Endothelial cell of umbilical vein (primary cell): ENCODE data around the gene ABLIM1. TPM values are rescaled to one million over a fixed set of nuclear protein-coding genes. Genes with fewer than 3 reads are reported as not detected.

Source experiments
- BruUV-seq: library from RNA; stranded (reverse); fragments of 400-500 nt; replicated peaks from 2 replicates; lab custom pipeline; 2021; lab: Mats Ljungman, UMichigan
- CTCF ChIA-PET: fragments of 300-600, 350-600 bp; sonication (Branson Sonifier 250); formaldehyde crosslinking; loops from one replicate; lab custom pipeline; 2021; ENCODE audit warnings: antibody characterized with exemption, inconsistent platforms; lab: Charles Lee
- POLR2A ChIA-PET: fragments of 300-600, 350-600 bp; sonication (Branson Sonifier 250); formaldehyde crosslinking; loops from one replicate; lab custom pipeline; 2021; ENCODE audit warnings: antibody characterized with exemption, inconsistent platforms; lab: Charles Lee
- DNase-seq: peaks from one replicate; pipeline ENCODE4 v3.0.0-alpha.2; 2011; ENCODE audit warnings: low read depth, low spot score
- FAIRE-seq: peaks from 2 replicates; lab custom pipeline; 2011; peaks lifted over from hg19 to GRCh38; lab: Jason Lieb, UNC
- H2AFZ ChIP-seq: 2 replicates; pipeline ENCODE4 v1.6.0; 2012; ENCODE audit warnings: low read depth, low read length, control low read depth, inconsistent platforms
- H3K27ac ChIP-seq: 2 replicates; pipeline ENCODE4 v1.5.1; 2011; ENCODE audit warnings: low read depth, mild to moderate bottlenecking, control low read depth, low read length, moderate library complexity; ENCODE audit not compliant: insufficient read depth
- H3K27me3 ChIP-seq, 2 experiments: 2 replicates each; pipeline versions ENCODE4 v1.6.0 to v1.6.1; 2011; ENCODE audit warnings: low read length in 2 of 2, mixed read lengths in 1 of 2; ENCODE audit not compliant: control insufficient read depth in 2 of 2, insufficient read depth in 2 of 2
- H3K36me3 ChIP-seq, 2 experiments: 2 replicates in 1 of 2; 3 replicates in 1 of 2; pipeline ENCODE4 v1.5.1; 2011; ENCODE audit warnings: low read length in 2 of 2, mild to moderate bottlenecking in 1 of 2, moderate library complexity in 1 of 2; ENCODE audit not compliant: control insufficient read depth in 2 of 2, insufficient read depth in 2 of 2; ENCODE audit errors: extremely low read depth in 1 of 2
- H3K4me1 ChIP-seq: 3 replicates; pipeline ENCODE4 v1.5.1; 2011; ENCODE audit warnings: mild to moderate bottlenecking, low read length; ENCODE audit not compliant: control insufficient read depth, insufficient read depth; ENCODE audit errors: extremely low read depth
- H3K4me2 ChIP-seq: 2 replicates; pipeline ENCODE4 v1.6.1; 2011; ENCODE audit warnings: low read length, control low read depth, mixed read lengths; ENCODE audit not compliant: insufficient read depth
- H3K4me3 ChIP-seq, 3 experiments: fragments of 200-600 bp in 1 of 3; sonication (generic), shearing (Covaris generic) in 1 of 3; replicated peaks in 1 of 3; 2 replicates each; pipeline ENCODE4 v1.5.1; 2011 to 2016; ENCODE audit warnings: control low read depth in 3 of 3, low read length in 3 of 3, mild to moderate bottlenecking in 2 of 3, inconsistent platforms in 1 of 3, low read depth in 1 of 3, moderate library complexity in 1 of 3; ENCODE audit not compliant: insufficient read depth in 1 of 3
- H3K79me2 ChIP-seq: 2 replicates; pipeline ENCODE4 v1.6.0; 2012; ENCODE audit warnings: low read length, inconsistent platforms; ENCODE audit not compliant: control insufficient read depth, insufficient read depth
- H3K9ac ChIP-seq: replicated peaks from 2 replicates; pipeline ENCODE3; 2011; ENCODE audit warnings: low read length, control low read depth; ENCODE audit not compliant: insufficient read depth; ENCODE audit errors: extremely low read depth
- H3K9me1 ChIP-seq: replicated peaks from 3 replicates; pipeline ENCODE4 v1.6.0; 2011; ENCODE audit warnings: mild to moderate bottlenecking, low read length; ENCODE audit not compliant: control insufficient read depth, insufficient read depth; ENCODE audit errors: extremely low read depth
- H3K9me3 ChIP-seq: replicated peaks from 2 replicates; pipeline ENCODE4 v1.5.1; 2012; ENCODE audit warnings: low read length, inconsistent platforms; ENCODE audit not compliant: control insufficient read depth, insufficient read depth
- H4K20me1 ChIP-seq: replicated peaks from 2 replicates; pipeline ENCODE3; 2011; ENCODE audit warnings: mild to moderate bottlenecking, low read length; ENCODE audit not compliant: control insufficient read depth, insufficient read depth; ENCODE audit errors: extremely low read depth
- CTCF ChIP-seq, 2 donors: IDR thresholded peaks; 1 replicate in 1 of 2; 2 replicates in 1 of 2; pipeline ENCODE4 v1.5.1; 2011; ENCODE audit warnings: low read length in 2 of 2, mild to moderate bottlenecking in 2 of 2, moderate library complexity in 2 of 2, control low read depth in 1 of 2, inconsistent platforms in 1 of 2, low read depth in 1 of 2; ENCODE audit not compliant: insufficient read depth in 1 of 2; ENCODE audit errors: extremely low read depth in 1 of 2
- EZH2 ChIP-seq: IDR thresholded peaks from 2 replicates; pipeline ENCODE4 v1.6.1; 2012; ENCODE audit warnings: borderline replicate concordance, low read depth, mild to moderate bottlenecking, moderate library complexity, low read length, inconsistent platforms; ENCODE audit not compliant: severe bottlenecking
- FOS ChIP-seq: IDR thresholded peaks from 2 replicates; pipeline ENCODE4 v1.6.1; 2011; ENCODE audit warnings: mild to moderate bottlenecking, low read length, moderate library complexity, borderline replicate concordance; ENCODE audit not compliant: insufficient read depth
- GATA2 ChIP-seq: IDR thresholded peaks from 2 replicates; pipeline ENCODE4 v1.7.0; 2011; ENCODE audit warnings: low read depth, mild to moderate bottlenecking, moderate library complexity, mixed read lengths, low read length; ENCODE audit not compliant: insufficient read length, insufficient read depth
- JUN ChIP-seq: IDR thresholded peaks from 2 replicates; pipeline ENCODE4 v1.6.1; 2011; ENCODE audit warnings: borderline replicate concordance, low read depth; ENCODE audit not compliant: insufficient read length, insufficient read depth
- MAX ChIP-seq: IDR thresholded peaks from 2 replicates; pipeline ENCODE4 v1.6.1; 2011; ENCODE audit not compliant: insufficient read depth, insufficient read length
- POLR2A ChIP-seq: IDR thresholded peaks from 2 replicates; pipeline ENCODE4 v1.6.1; 2012; ENCODE audit warnings: low read depth, mild to moderate bottlenecking, control low read depth, low read length
- POLR2AphosphoS5 ChIP-seq: IDR thresholded peaks from 2 replicates; pipeline ENCODE4 v1.6.1; 2012; ENCODE audit warnings: low read depth, mild to moderate bottlenecking, control low read depth, low read length, moderate library complexity; ENCODE audit not compliant: insufficient read depth
- dilution Hi-C: fragments of 300-500 bp; cut with MboI; formaldehyde crosslinking; loops from one replicate; pipeline ENCODE4 v1.15.0; 2019; ENCODE audit warnings: low sequenced_read_pairs; ENCODE audit not compliant: extremely low pct_ligation_motif_present
- intact Hi-C: fragments of 100-400 bp; cut with micrococcal nuclease; formaldehyde crosslinking; loops from one replicate; pipeline ENCODE4 v1.10.0; 2022
- polyA plus RNA-seq, 4 experiments: library from polyadenylated mRNA; depleted of rRNA in 3 of 4; stranded (reverse) in 3 of 4; unstranded in 1 of 4; fragments of >200 nt; gene quantifications; 2 replicates each; pipeline versions ENCODE4 v1.2.1 to v1.2.3, GENCODE V29; 2011 to 2012; ENCODE audit warnings: missing spikeins in 1 of 4
- total RNA-seq: library from RNA; stranded (reverse); gene quantifications from 2 replicates; pipeline ENCODE4 v1.2.3, GENCODE V29; 2021

ABLIM1 gene
- total and polyA plus RNA-seq, 2 donors (not counting 3 experiments of a cell fraction or from before 2014, with no cell fraction given), result 128 to 235 TPM

- Histone ChIP-seq H3K36me3 (no peaks in the 10 kb centered on the region), H3K9me3 (no peaks in the 10 kb centered on the region), H3K4me2 (no peak overlapping the region), H3K9me1 (no peaks in the 10 kb centered on the region), H2AFZ (no peak overlapping the region), H3K4me3 (no peak overlapping the region), H3K4me1 (peaks cover 15% of the 10 kb centered on the region), H3K27me3 (no peaks in the 10 kb centered on the region), H3K27ac (no peak overlapping the region), H3K79me2 (no peaks in the 10 kb centered on the region), H3K9ac (no peak overlapping the region), H4K20me1 (no peaks in the 10 kb centered on the region)
- DNase-seq (peak; percentile 62), FAIRE-seq (peak; percentile 75)
- dilution Hi-C loops, result loop anchor here (25.0 kb wide), 1 partner anchor 132 kb away; no protein-coding TSS in a partner anchor
- BruUV-seq, result no TSS peak
- TF ChIP-seq POLR2AphosphoS5 (no peak), JUN (no peak), CTCF (IDR thresholded peaks at IDR 0.05; ENCODE audit: extremely low read depth in 1 of 2, insufficient read depth in 1 of 2, low read depth in 1 of 2, low read length in 2 of 2) (peak; percentile 54 to 70)
- intact Hi-C loops, result loop anchor here (1.0 to 10.0 kb wide), 5 partner anchors 9 to 433 kb away; no protein-coding TSS in a partner anchor
- ChIA-PET CTCF (interaction anchor here (0.6 to 6.4 kb wide), 37 partner anchors 9 to 391 kb away, joined by 3 to 113 read pairs (median 4); no protein-coding TSS in a partner anchor), POLR2A (no interaction called here)
Measured at GRCh38 chr10:114694752-114695151, 36.7 kb upstream of the ABLIM1 start.

- H3K27ac ChIP-seq, result no peak overlapping the region
- no peaks in the 10 kb centered on the region for H3K9me1 ChIP-seq
- intact Hi-C loops (loop anchor here (1.0 to 10.0 kb wide), 4 partner anchors 9 to 319 kb away; no protein-coding TSS in a partner anchor), dilution Hi-C loops (loop anchor here (25.0 kb wide), 1 partner anchor 132 kb away; no protein-coding TSS in a partner anchor)
- POLR2A ChIA-PET, result no interaction called here
- CTCF ChIA-PET, result interaction anchor here (0.6 to 6.4 kb wide), 36 partner anchors 10 to 738 kb away, joined by 3 to 113 read pairs (median 4); no protein-coding TSS in a partner anchor
- H3K4me3 ChIP-seq, result no peak overlapping the region
- no TSS peak for BruUV-seq
- no peaks in the 10 kb centered on the region for H3K36me3 ChIP-seq
- no peak for TF ChIP-seq POLR2AphosphoS5
- TF ChIP-seq FOS, result no peak
- no peak for TF ChIP-seq JUN
- no peak for TF ChIP-seq GATA2
- no peak for TF ChIP-seq POLR2A
- no peak for TF ChIP-seq MAX
- no peak for TF ChIP-seq EZH2
- H2AFZ ChIP-seq, result no peak overlapping the region
- no peaks in the 10 kb centered on the region for H3K79me2 ChIP-seq
- H3K4me1 ChIP-seq, result peaks cover 15% of the 10 kb centered on the region
- H3K27me3 ChIP-seq, result no peaks in the 10 kb centered on the region
- FAIRE-seq (no peak), DNase-seq (no peak)
- H3K4me2 ChIP-seq, result no peak overlapping the region
- H3K9ac ChIP-seq, result no peak overlapping the region
- H4K20me1 ChIP-seq, result no peaks in the 10 kb centered on the region
- H3K9me3 ChIP-seq, result no peaks in the 10 kb centered on the region
Measured at GRCh38 chr10:114694062-114694461, 36.0 kb upstream of the ABLIM1 start.
